ENCODE measurements around the gene SNED1. TPM values are rescaled to one million over a fixed set of nuclear protein-coding genes. Genes with fewer than 3 reads are reported as not detected.
"Not testable (repeated sequence)": the region's sequence is repeated elsewhere in the genome, so short reads cannot be mapped to it uniquely, and the experiment has no call there.

Gene SNED1
- polyA plus RNA-seq, 4 donors: 0.45 to 6.0 (median 3.4) TPM

GRCh38 chr2:241092677-241093076, 94.3 kb downstream of the SNED1 start:
- Histone ChIP-seq H3K36me3 (ENCODE audit: control insufficient read depth in 3 of 3, insufficient read depth in 2 of 3, low read depth in 1 of 3, low read length in 3 of 3) (peaks cover 23 to 72% (median 28%) of the 10 kb centered on the region in 3 donors), H3K4me3 (ENCODE audit: low read depth in 1 of 3, low read length in 3 of 3) (no peak overlapping the region), H3K27me3 (ENCODE audit: control insufficient read depth in 3 of 3, insufficient read depth in 3 of 3, low read length in 3 of 3) (no peaks in the 10 kb centered on the region), H3K27ac (ENCODE audit: low read depth in 1 of 3, low read length in 2 of 3) (no peak overlapping the region), H3K4me1 (ENCODE audit: control insufficient read depth in 3 of 3, insufficient read depth in 2 of 3, low read depth in 1 of 3, low read length in 2 of 3) (no peaks in the 10 kb centered on the region), H3K9me3 (ENCODE audit: control insufficient read depth in 2 of 2, insufficient read depth in 1 of 2, low read depth in 1 of 2, low read length in 1 of 2) (no peaks in the 10 kb centered on the region)
- DNase-seq: no peak
- FAIRE-seq: no peak
- 78 to 87% (median 81%) methylated on average over 8 of the region's 8 CpGs for WGBS, 3 donors

DNA sequence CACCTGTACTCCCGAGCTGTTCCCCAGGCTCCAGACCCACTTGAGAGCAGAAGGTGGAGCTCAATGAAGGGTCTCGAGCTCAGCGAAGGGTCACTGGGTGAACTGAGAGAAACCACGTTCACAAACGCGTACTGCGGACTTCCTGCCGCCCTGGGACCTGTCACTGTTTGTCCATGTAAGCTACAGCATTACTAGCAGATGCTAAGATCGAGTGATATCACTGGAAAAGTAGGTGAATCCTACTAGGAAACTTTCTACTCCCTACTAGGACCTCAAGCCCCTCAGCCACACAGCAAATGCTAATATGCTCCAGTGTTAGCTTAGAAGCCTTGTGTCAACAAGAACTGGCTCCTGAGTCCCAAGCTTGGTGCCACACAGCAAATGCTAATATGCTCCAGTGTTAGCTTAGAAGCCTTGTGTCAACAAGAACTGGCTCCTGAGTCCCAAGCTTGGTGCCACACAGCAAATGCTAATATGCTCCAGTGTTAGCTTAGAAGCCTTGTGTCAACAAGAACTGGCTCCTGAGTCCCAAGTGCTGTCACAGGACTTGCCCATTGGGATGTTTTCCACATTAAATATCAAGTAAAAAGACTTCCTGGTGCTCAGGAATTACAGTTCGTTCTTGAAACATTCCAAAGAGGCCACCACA, 94.8 kb downstream of the SNED1 start:
- not testable (repeated sequence) for H3K27ac ChIP-seq (ENCODE audit: low read depth in 1 of 3, low read length in 2 of 3); H3K4me3 ChIP-seq (ENCODE audit: low read depth in 1 of 3, low read length in 3 of 3); H3K4me1 ChIP-seq (ENCODE audit: control insufficient read depth in 3 of 3, insufficient read depth in 2 of 3, low read depth in 1 of 3, low read length in 2 of 3); FAIRE-seq; H3K27me3 ChIP-seq (ENCODE audit: control insufficient read depth in 3 of 3, insufficient read depth in 3 of 3, low read length in 3 of 3); H3K9me3 ChIP-seq (ENCODE audit: control insufficient read depth in 2 of 2, insufficient read depth in 1 of 2, low read depth in 1 of 2, low read length in 1 of 2); DNase-seq
- 84 to 86% (median 85%) methylated on average over 10 of the region's 10 CpGs for WGBS, 3 donors
- H3K36me3 ChIP-seq (ENCODE audit: control insufficient read depth in 3 of 3, insufficient read depth in 2 of 3, low read depth in 1 of 3, low read length in 3 of 3): peaks cover 21 to 66% (median 24%) of the 10 kb centered on the region in 3 donors

- Histone ChIP-seq H3K4me3 (ENCODE audit: low read depth in 1 of 3, low read length in 3 of 3) (no peak overlapping the region), H3K9me3 (ENCODE audit: control insufficient read depth in 2 of 2, insufficient read depth in 1 of 2, low read depth in 1 of 2, low read length in 1 of 2) (no peaks in the 10 kb centered on the region), H3K4me1 (ENCODE audit: control insufficient read depth in 3 of 3, insufficient read depth in 2 of 3, low read depth in 1 of 3, low read length in 2 of 3) (no peaks in the 10 kb centered on the region), H3K27ac (ENCODE audit: low read depth in 1 of 3, low read length in 2 of 3) (no peak overlapping the region), H3K36me3 (ENCODE audit: control insufficient read depth in 3 of 3, insufficient read depth in 2 of 3, low read depth in 1 of 3, low read length in 3 of 3) (peaks cover 18 to 64% (median 19%) of the 10 kb centered on the region in 3 donors), H3K27me3 (ENCODE audit: control insufficient read depth in 3 of 3, insufficient read depth in 3 of 3, low read length in 3 of 3) (no peaks in the 10 kb centered on the region)
- DNase-seq (no peak), FAIRE-seq (no peak)
- 91 to 97% (median 94%) methylated on average over 7 of the region's 7 CpGs for WGBS, 3 donors
Measured at GRCh38 chr2:241094172-241094571, 95.8 kb downstream of the SNED1 start.

DNA sequence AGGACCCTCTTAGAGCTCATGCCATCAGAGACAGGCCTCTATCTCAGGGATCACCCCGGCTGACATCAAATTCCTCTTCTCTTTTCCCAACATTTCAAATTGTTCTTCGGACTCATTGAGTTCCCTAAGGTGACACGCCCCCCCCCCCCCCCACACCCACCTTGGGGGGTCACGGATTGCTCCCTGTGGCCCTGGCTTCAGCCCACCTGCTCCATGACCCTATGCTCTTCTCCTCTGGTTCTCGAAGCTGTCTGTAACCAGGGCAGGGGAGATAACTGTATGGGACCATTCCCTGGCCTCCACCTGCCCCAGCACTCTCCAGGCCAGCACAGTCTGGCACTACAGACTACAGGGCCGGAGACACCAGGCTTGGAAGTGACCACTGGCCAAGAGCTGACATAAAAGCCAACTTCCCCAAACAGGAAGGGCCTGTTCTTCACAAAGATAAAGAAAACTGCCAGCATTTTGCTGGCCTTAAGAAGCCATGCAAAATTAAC, 96.6 kb downstream of the SNED1 start:
- H3K27ac ChIP-seq (ENCODE audit: low read depth in 1 of 3, low read length in 2 of 3): no peak overlapping the region
- no peaks in the 10 kb centered on the region for H3K9me3 ChIP-seq (ENCODE audit: control insufficient read depth in 2 of 2, insufficient read depth in 1 of 2, low read depth in 1 of 2, low read length in 1 of 2)
- DNase-seq (no peak), FAIRE-seq (no peak)
- 72 to 85% (median 84%) methylated on average over 5 to 6 of the region's 6 CpGs for WGBS, 3 donors
- H3K36me3 ChIP-seq (ENCODE audit: control insufficient read depth in 3 of 3, insufficient read depth in 2 of 3, low read depth in 1 of 3, low read length in 3 of 3): peaks cover 15 to 63% (median 19%) of the 10 kb centered on the region in 3 donors
- no peaks in the 10 kb centered on the region for H3K4me1 ChIP-seq (ENCODE audit: control insufficient read depth in 3 of 3, insufficient read depth in 2 of 3, low read depth in 1 of 3, low read length in 2 of 3)
- no peaks in the 10 kb centered on the region for H3K27me3 ChIP-seq (ENCODE audit: control insufficient read depth in 3 of 3, insufficient read depth in 3 of 3, low read length in 3 of 3)
- H3K4me3 ChIP-seq (ENCODE audit: low read depth in 1 of 3, low read length in 3 of 3): no peak overlapping the region

- H3K27me3 ChIP-seq (ENCODE audit: control insufficient read depth in 3 of 3, insufficient read depth in 3 of 3, low read length in 3 of 3): no peaks in the 10 kb centered on the region
- H3K4me1 ChIP-seq (ENCODE audit: control insufficient read depth in 3 of 3, insufficient read depth in 2 of 3, low read depth in 1 of 3, low read length in 2 of 3): peaks cover 0 to 2% (median 0%) of the 10 kb centered on the region in 3 donors
- FAIRE-seq: no peak
- 80 to 90% (median 87%) methylated on average over 14 of the region's 14 CpGs for WGBS, 3 donors
- H3K27ac ChIP-seq (ENCODE audit: low read depth in 1 of 3, low read length in 2 of 3): no peak overlapping the region
- peaks cover 15 to 60% (median 19%) of the 10 kb centered on the region in 3 donors for H3K36me3 ChIP-seq (ENCODE audit: control insufficient read depth in 3 of 3, insufficient read depth in 2 of 3, low read depth in 1 of 3, low read length in 3 of 3)
- peak in 1 of 2 donors; percentile 24 for DNase-seq
- H3K4me3 ChIP-seq (ENCODE audit: low read depth in 1 of 3, low read length in 3 of 3): no peak overlapping the region
- H3K9me3 ChIP-seq (ENCODE audit: control insufficient read depth in 2 of 2, insufficient read depth in 1 of 2, low read depth in 1 of 2, low read length in 1 of 2): no peaks in the 10 kb centered on the region
Measured at GRCh38 chr2:241095594-241096290, 97.3 kb downstream of the SNED1 start.

DNA sequence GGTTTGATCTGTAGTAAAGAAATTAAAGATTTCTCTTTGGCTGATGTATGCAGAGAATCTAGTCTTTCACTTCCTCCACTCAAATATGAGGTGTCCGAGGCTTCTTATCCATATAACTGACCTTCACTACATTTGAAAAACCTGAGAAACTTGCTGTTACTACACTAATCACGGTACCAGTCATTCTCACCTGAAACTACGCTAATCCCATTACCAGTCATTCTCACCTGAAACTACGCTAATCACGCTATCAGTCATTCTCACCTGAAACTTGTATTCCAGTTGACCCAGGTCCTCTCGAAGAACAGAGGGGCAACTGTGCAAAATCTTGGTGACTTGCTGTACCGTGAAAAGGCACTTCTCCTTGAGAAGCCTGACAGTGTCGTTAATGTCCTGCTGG, 98.6 kb downstream of the SNED1 start:
- peak overlapping the region in 1 of 3 donors; percentile 8 for H3K27ac ChIP-seq (ENCODE audit: low read depth in 1 of 3, low read length in 2 of 3)
- FAIRE-seq (no peak), DNase-seq (no peak)
- H3K27me3 ChIP-seq (ENCODE audit: control insufficient read depth in 3 of 3, insufficient read depth in 3 of 3, low read length in 3 of 3): no peaks in the 10 kb centered on the region
- no peak overlapping the region for H3K4me3 ChIP-seq (ENCODE audit: low read depth in 1 of 3, low read length in 3 of 3)
- WGBS, 3 donors: 81 to 88% (median 84%) methylated on average over 8 of the region's 8 CpGs
- peaks cover 0 to 6% (median 0%) of the 10 kb centered on the region in 3 donors for H3K4me1 ChIP-seq (ENCODE audit: control insufficient read depth in 3 of 3, insufficient read depth in 2 of 3, low read depth in 1 of 3, low read length in 2 of 3)
- H3K36me3 ChIP-seq (ENCODE audit: control insufficient read depth in 3 of 3, insufficient read depth in 2 of 3, low read depth in 1 of 3, low read length in 3 of 3): peaks cover 12 to 49% (median 17%) of the 10 kb centered on the region in 3 donors
- no peaks in the 10 kb centered on the region for H3K9me3 ChIP-seq (ENCODE audit: control insufficient read depth in 2 of 2, insufficient read depth in 1 of 2, low read depth in 1 of 2, low read length in 1 of 2)

GRCh38 chr2:241099246-241099645, 100.8 kb downstream of the SNED1 start:
- FAIRE-seq (no peak), DNase-seq (no peak)
- no peak overlapping the region for H3K27ac ChIP-seq (ENCODE audit: low read depth in 1 of 3, low read length in 2 of 3)
- no peak overlapping the region for H3K4me3 ChIP-seq (ENCODE audit: low read depth in 1 of 3, low read length in 3 of 3)
- WGBS, 3 donors: 85 to 97% (median 89%) methylated on average over 5 of the region's 5 CpGs
- H3K4me1 ChIP-seq (ENCODE audit: control insufficient read depth in 3 of 3, insufficient read depth in 2 of 3, low read depth in 1 of 3, low read length in 2 of 3): peaks cover 0 to 14% (median 0%) of the 10 kb centered on the region in 3 donors
- H3K36me3 ChIP-seq (ENCODE audit: control insufficient read depth in 3 of 3, insufficient read depth in 2 of 3, low read depth in 1 of 3, low read length in 3 of 3): peaks cover 10 to 30% (median 12%) of the 10 kb centered on the region in 3 donors
- no peaks in the 10 kb centered on the region for H3K9me3 ChIP-seq (ENCODE audit: control insufficient read depth in 2 of 2, insufficient read depth in 1 of 2, low read depth in 1 of 2, low read length in 1 of 2)
- no peaks in the 10 kb centered on the region for H3K27me3 ChIP-seq (ENCODE audit: control insufficient read depth in 3 of 3, insufficient read depth in 3 of 3, low read length in 3 of 3)

GRCh38 chr2:241102239-241102803, 103.9 kb downstream of the SNED1 start, which contains the start of gene MTERF4:
MTERF4 (minus strand) TSS chr2:241102287; CDS start chr2:241102273, 14 bp downstream.
- H3K27ac ChIP-seq (ENCODE audit: low read depth in 1 of 3, low read length in 2 of 3): peak within 1 kb of the TSS; percentile 87 to 95 (median 93)
- no peak for FAIRE-seq
- 0 to 1% (median 0%) methylated on average over 51 to 56 of the region's 56 CpGs for WGBS, 3 donors

More at GRCh38 chr2:241102239-241102803, 103.9 kb downstream of the SNED1 start, which contains the start of gene MTERF4:
- Histone ChIP-seq H3K4me3 (ENCODE audit: low read depth in 1 of 3, low read length in 3 of 3) (peak within 1 kb of the TSS; percentile 71 to 92 (median 75)), H3K36me3 (ENCODE audit: control insufficient read depth in 3 of 3, insufficient read depth in 2 of 3, low read depth in 1 of 3, low read length in 3 of 3) (peaks cover 5 to 23% (median 6%) of the 10 kb centered on the region in 3 donors), H3K27me3 (ENCODE audit: control insufficient read depth in 3 of 3, insufficient read depth in 3 of 3, low read length in 3 of 3) (no peaks in the 10 kb centered on the region), H3K4me1 (ENCODE audit: control insufficient read depth in 3 of 3, insufficient read depth in 2 of 3, low read depth in 1 of 3, low read length in 2 of 3) (peaks cover 0 to 14% (median 0%) of the 10 kb centered on the region in 3 donors), H3K9me3 (ENCODE audit: control insufficient read depth in 2 of 2, insufficient read depth in 1 of 2, low read depth in 1 of 2, low read length in 1 of 2) (no peaks in the 10 kb centered on the region)
- peak; percentile 90 to 96 for DNase-seq
